GM10266 (cell line): Measurements from ENCODE around the gene KRTAP10-2.

Experiments
- DNase-seq: peaks from one replicate; pipeline ENCODE4 v3.0.0; 2012; ENCODE audit errors: extremely low spot score
- TF ChIP-seq, protein P1 (sequence below): IDR thresholded peaks from 2 replicates; pipeline ENCODE4 v1.5.1; 2012; ENCODE audit warnings: mild to moderate bottlenecking, low read depth; ENCODE audit not compliant: control insufficient read depth, insufficient read depth; ENCODE audit errors: missing control alignments

Gene KRTAP10-2

DNA sequence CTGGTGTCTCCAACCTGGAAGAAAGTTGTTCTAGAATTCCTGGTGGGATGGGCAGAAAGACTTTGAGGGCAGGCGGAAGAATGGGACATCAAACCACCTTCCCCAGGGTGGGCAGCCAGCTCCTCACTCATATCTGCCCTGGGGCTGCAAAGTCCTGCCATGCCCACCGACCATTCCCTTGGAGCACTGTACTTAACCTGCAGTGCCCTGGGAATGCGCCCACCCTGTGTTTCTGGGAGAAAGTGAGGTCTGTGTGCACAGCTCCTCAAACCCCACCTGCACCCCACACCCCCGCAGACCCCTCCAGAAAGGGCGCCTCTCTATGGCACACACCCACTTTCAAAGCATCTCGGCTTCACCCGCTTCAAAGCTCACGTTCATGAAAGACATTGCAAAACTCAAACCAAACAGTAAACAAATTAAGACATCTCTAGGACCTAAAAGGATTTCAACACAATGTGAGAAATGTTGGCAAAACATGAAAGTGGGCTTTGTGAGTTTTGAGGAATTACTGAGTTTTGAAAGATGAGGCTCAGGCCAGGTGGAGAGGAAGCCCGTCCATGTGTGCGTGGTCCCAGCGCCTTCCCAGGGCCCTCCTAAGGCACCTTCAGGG lies 36.5 kb downstream of the KRTAP10-2 start:
- TF ChIP-seq, protein P1, sequence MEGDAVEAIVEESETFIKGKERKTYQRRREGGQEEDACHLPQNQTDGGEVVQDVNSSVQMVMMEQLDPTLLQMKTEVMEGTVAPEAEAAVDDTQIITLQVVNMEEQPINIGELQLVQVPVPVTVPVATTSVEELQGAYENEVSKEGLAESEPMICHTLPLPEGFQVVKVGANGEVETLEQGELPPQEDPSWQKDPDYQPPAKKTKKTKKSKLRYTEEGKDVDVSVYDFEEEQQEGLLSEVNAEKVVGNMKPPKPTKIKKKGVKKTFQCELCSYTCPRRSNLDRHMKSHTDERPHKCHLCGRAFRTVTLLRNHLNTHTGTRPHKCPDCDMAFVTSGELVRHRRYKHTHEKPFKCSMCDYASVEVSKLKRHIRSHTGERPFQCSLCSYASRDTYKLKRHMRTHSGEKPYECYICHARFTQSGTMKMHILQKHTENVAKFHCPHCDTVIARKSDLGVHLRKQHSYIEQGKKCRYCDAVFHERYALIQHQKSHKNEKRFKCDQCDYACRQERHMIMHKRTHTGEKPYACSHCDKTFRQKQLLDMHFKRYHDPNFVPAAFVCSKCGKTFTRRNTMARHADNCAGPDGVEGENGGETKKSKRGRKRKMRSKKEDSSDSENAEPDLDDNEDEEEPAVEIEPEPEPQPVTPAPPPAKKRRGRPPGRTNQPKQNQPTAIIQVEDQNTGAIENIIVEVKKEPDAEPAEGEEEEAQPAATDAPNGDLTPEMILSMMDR = no peak
- DNase-seq = no peak

DNA sequence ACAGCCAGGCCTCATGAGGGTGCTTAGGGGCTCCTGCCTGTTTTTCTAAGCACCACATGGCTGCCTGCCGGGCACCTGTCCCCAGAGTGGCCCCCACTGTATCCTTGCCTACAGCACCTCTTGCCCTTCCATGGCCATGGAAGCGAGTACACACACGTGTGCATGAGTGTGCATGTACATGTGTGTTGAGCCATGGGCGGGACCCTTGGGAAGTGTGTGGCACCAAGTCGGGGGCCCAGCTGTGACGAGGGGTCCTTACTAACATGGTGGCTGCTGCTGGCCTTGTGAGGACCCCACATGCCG lies 37.1 kb downstream of the KRTAP10-2 start:
- TF ChIP-seq, protein P1 = no peak
- DNase-seq = no peak

DNA sequence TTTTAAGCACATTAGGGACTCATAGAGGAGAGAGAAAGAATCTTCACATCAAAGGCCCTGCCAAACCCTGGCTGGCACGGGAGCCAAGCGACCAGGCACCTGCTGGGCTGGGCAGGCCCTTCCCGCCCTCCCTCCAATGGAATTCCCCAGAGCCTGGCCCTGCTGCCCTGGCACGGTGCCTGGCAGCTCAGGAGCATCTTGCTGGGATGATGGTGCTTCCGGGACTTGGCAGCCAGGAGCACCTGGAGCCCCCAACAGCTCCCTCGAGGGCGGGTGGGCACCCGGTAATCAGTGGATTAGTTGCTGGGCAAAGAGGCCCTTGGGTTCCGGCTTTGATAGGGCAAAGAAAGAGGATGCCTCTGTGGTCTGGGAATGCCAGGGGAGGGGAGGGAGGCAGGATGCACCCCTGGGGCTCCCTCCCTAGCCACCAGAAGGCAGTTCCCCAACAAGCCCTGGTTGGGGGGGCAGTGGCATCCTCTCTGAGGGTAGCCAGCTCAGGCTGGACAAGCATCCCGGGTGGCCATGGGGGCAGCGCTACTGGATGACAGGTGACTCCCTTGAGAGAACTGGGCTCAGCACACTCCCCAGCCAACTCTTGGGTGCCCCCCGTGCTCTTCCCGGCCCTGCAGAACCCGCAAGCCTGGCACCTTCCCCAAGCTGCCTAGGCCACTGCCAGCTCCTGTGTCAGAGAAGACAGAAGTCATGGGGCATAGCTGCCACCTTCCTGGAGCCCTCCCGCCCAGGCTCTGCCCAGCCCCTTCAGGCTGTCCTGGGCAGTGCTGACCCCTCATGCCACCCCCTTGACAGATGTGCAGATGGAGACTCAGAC lies 37.7 kb downstream of the KRTAP10-2 start:
- no peak for DNase-seq
- TF ChIP-seq, protein P1 = no peak

DNA sequence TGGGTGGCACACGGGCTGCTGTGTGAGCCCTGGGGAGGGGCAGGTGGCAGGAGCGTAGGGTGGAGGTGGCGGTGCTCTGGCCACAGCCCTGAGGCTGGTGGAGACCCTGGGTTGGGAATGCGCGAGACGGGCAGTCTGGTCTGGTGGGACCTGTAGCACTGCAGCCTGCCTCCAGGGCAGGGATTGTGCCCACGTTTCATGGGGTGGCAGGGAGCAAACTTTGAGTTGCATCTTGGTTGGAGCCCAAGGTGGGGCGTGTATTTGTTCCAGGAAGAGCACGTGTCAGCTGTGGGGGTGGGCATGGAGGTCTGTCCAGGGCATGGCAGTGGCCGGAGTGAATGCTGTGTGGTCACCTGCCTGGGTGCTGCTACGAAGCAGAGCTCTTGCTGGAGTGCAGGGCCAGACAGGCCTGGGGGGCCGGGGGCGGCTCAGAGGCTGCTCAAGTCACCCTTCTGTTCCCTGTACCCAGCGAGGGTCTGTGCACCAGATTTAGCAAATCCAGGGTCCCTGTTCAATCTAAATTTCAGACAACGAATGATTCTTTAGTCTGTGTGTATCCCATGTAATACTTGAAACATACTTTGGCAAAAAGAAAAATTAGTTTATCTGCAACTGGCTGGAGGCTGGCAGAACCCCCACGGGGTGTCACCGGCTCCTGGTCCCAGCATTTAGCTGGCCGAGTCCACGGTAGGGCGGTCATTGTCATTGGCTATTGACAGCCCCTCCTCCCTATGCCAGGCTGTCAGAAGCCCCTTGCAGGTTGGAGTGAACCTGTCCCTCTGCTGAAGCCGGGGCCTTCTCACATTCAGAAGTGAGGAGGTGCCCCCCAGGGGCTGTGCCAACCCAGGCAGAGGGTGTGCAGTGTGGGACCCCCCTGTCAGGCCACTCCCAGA lies 38.6 kb downstream of the KRTAP10-2 start:
- no peak for DNase-seq
- TF ChIP-seq, protein P1 = no peak

DNA sequence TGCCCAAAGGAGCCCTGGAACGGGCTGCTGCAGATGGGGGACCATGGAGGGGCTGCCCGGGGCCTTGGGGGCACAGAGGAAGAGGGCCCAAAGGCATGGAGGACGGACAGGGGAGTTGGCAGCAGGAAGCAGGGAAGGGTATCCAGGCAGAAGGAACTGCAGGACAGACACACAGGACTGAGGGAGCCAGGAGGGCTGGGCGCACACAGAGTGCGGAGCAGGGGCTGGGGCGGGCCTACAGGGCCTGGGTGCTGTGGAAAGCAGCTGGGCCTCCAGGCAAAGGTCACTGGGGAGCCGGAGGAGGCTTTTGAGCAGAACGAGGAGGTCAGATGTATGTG lies 39.4 kb downstream of the KRTAP10-2 start:
- TF ChIP-seq, protein P1 = no peak

DNA sequence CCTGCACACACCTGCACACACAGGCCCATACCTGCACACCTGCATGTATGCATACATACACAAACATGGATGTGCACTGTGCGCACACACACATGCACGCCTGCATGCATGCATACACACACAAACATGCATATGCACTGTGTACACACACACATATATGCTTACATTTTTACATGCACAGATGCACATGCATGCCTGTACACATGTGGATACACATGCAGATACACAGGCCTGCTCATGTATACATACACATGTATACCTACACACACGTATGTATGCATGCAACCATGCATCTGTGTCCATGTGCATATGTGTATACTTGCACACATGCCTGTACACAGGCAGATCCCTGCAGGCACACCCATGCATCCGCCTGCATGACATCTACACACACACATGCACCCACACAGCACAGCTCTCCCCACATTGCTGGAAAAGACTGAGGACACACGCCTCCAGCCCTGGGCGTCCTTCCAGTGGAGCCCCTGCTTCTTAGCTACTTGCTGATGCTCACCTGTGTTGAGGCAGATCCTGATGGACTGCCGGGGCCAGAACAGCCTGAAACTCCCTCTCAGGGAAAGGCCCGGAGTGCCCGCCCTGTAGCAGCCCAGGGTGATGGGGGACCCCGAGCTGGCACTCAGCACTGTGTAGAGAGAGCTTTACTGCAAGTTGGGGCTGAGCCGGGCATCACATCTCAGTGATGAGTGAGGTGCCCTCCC lies 39.9 kb downstream of the KRTAP10-2 start:
- TF ChIP-seq, protein P1 = no peak

More for the DNA sequence above, 39.4 kb downstream of the KRTAP10-2 start:
- DNase-seq = no peak

More for the DNA sequence above, 39.9 kb downstream of the KRTAP10-2 start:
- DNase-seq = no peak
